Measurements from ENCODE around the gene MATR3.

GRCh38 chr5:139271201-139272027 is 22.1 kb upstream of the MATR3 start:
- TF ChIP-seq CTCF (IDR thresholded peaks at IDR 0.05) (peak in 1 of 6 experiments; percentile 10), POLR2A (IDR thresholded peaks at IDR 0.05) (no peak)
